ENCODE results near the gene ENPP1.

GRCh38 chr6:131876545-131876944 lies 68.7 kb downstream of the ENPP1 start:
- TF ChIP-seq CTCF (IDR thresholded peaks at IDR 0.05) (no peak), POLR2A (IDR thresholded peaks at IDR 0.05) (no peak)

Data from ovary (tissue), 3 donors.